ENCODE results near the gene MINDY1. TPM values are rescaled to one million over a fixed set of nuclear protein-coding genes. Genes with fewer than 3 reads are reported as not detected.
A peak's percentile ranks its signal among the peaks of the same experiment; 100 is the strongest.

MINDY1 gene
- total RNA-seq, 1 experiment from 2014 or later: 15.4 TPM

GRCh38 chr1:150992626-150993025, 14.1 kb downstream of the MINDY1 start:
- no peak for DNase-seq (ENCODE audit: low read depth)

GRCh38 chr1:150987924-150988323, 18.8 kb downstream of the MINDY1 start:
- DNase-seq (ENCODE audit: low read depth): no peak

- no peak for DNase-seq (ENCODE audit: low read depth)
These were observed 21.4 kb downstream of the MINDY1 start for GRCh38 chr1:150985179-150985825.

GRCh38 chr1:150981805-150982712, 24.6 kb downstream of the MINDY1 start, which contains the start of gene ANXA9:
ANXA9 (plus strand) TSS chr1:150982292; CDS start chr1:150983106, 814 bp downstream.
- DNase-seq (ENCODE audit: low read depth): peak; percentile 31

- peak; percentile 39 for DNase-seq (ENCODE audit: low read depth)
These were observed 25.4 kb downstream of the MINDY1 start for GRCh38 chr1:150981177-150981804.

GRCh38 chr1:150979092-150980056, 27.3 kb downstream of the MINDY1 start:
- peak; percentile 78 for DNase-seq (ENCODE audit: low read depth)

GRCh38 chr1:150976879-150977694, 29.6 kb downstream of the MINDY1 start:
- peak; percentile 97 for DNase-seq (ENCODE audit: low read depth)

GRCh38 chr1:150976401-150976821, 30.3 kb downstream of the MINDY1 start:
- no peak for DNase-seq (ENCODE audit: low read depth)

- DNase-seq (ENCODE audit: low read depth): peak; percentile 36
These were observed 31.9 kb downstream of the MINDY1 start, which contains the start of gene CERS2 for GRCh38 chr1:150974580-150975478. CERS2 (minus strand) TSS chr1:150974835; CDS start chr1:150969090, 5,745 bp downstream.

GRCh38 chr1:150973836-150974579, 32.7 kb downstream of the MINDY1 start:
- DNase-seq (ENCODE audit: low read depth): no peak

GRCh38 chr1:150973258-150973835, 33.4 kb downstream of the MINDY1 start:
- DNase-seq (ENCODE audit: low read depth): no peak

GRCh38 chr1:150972417-150972940, 34.2 kb downstream of the MINDY1 start:
- no peak for DNase-seq (ENCODE audit: low read depth)

GRCh38 chr1:150971583-150972416, 34.9 kb downstream of the MINDY1 start:
- DNase-seq (ENCODE audit: low read depth): no peak

- DNase-seq (ENCODE audit: low read depth): no peak
These were observed 35.7 kb downstream of the MINDY1 start for GRCh38 chr1:150970808-150971582.

- DNase-seq (ENCODE audit: low read depth): no peak
These were observed 37.1 kb downstream of the MINDY1 start for GRCh38 chr1:150969626-150970025.

GRCh38 chr1:150968491-150968890, 38.2 kb downstream of the MINDY1 start:
- DNase-seq (ENCODE audit: low read depth): no peak
